Stimulated activated CD4-positive, alpha-beta T cell treated with anti-CD3 and anti-CD28 coated beads, Interleukin-12 subunit alpha, Interleukin-12 subunit beta, amount 100 ng/mL, for 24 hours (primary cell): Measurements from ENCODE around the gene AFDN.

Experiments
- DNase-seq, 2 experiments: peaks; one replicate each; pipeline ENCODE4 v3.0.0-alpha.2; 2020; ENCODE audit warnings: low read depth in 2 of 2

AFDN gene

GRCh38 chr6:167839755-167840154 lies 13.0 kb downstream of the AFDN start:
- DNase-seq = no peak

- DNase-seq = no peak
Observed at GRCh38 chr6:167840160-167840525, 13.4 kb downstream of the AFDN start.

- DNase-seq = no peak
Observed at GRCh38 chr6:167840526-167841179, 13.9 kb downstream of the AFDN start.

- no peak for DNase-seq
Observed at GRCh38 chr6:167841981-167842380, 15.3 kb downstream of the AFDN start.

GRCh38 chr6:167842457-167842856 lies 15.7 kb downstream of the AFDN start:
- no peak for DNase-seq

GRCh38 chr6:167843023-167843422 lies 16.3 kb downstream of the AFDN start:
- no peak for DNase-seq

- no peak for DNase-seq
Observed at GRCh38 chr6:167845856-167846255, 19.1 kb downstream of the AFDN start.

GRCh38 chr6:167846997-167847606 lies 20.4 kb downstream of the AFDN start:
- DNase-seq = no peak

GRCh38 chr6:167847936-167848335 lies 21.2 kb downstream of the AFDN start:
- DNase-seq = no peak

- no peak for DNase-seq
Observed at GRCh38 chr6:167848783-167849182, 22.1 kb downstream of the AFDN start.

GRCh38 chr6:167849846-167850459 lies 23.2 kb downstream of the AFDN start:
- DNase-seq = no peak

- no peak for DNase-seq
Observed at GRCh38 chr6:167850782-167851181, 24.1 kb downstream of the AFDN start.

GRCh38 chr6:167851370-167851952 lies 24.8 kb downstream of the AFDN start:
- no peak for DNase-seq

GRCh38 chr6:167855825-167856425 lies 29.2 kb downstream of the AFDN start:
- no peak for DNase-seq

GRCh38 chr6:167856474-167856873 lies 29.8 kb downstream of the AFDN start:
- DNase-seq = no peak

GRCh38 chr6:167856999-167857660 lies 30.4 kb downstream of the AFDN start:
- DNase-seq = no peak

GRCh38 chr6:167858086-167858591 lies 31.4 kb downstream of the AFDN start:
- DNase-seq = no peak

GRCh38 chr6:167858842-167859664 lies 32.3 kb downstream of the AFDN start:
- DNase-seq = no peak

- no peak for DNase-seq
Observed at GRCh38 chr6:167860550-167861226, 34.0 kb downstream of the AFDN start.

GRCh38 chr6:167861424-167861823 lies 34.7 kb downstream of the AFDN start:
- no peak for DNase-seq
